Activated CD4-positive, alpha-beta memory T cell treated with anti-CD3 and anti-CD28 coated beads, Interleukin-2, amount 10 ng/mL, durations not matched to agents 7 days and 5 days (primary cell): Measurements from ENCODE around the gene CRYGB. TPM values are rescaled to one million over a fixed set of nuclear protein-coding genes. Genes with fewer than 3 reads are reported as not detected.

Source experiments
- CTCF ChIA-PET: fragments of 350-600 bp; sonication (Branson Sonifier 250); formaldehyde crosslinking; loops from one replicate; lab custom pipeline; 2021; ENCODE audit warnings: antibody characterized with exemption, inconsistent platforms; lab: Charles Lee
- POLR2A ChIA-PET: fragments of 350-600 bp; sonication (Branson Sonifier 250); formaldehyde crosslinking; loops from one replicate; lab custom pipeline; 2021; ENCODE audit warnings: antibody characterized with exemption; lab: Charles Lee
- DNase-seq: peaks from one replicate; pipeline ENCODE4 v3.0.0-alpha.2; 2020
- H3K27ac Mint-ChIP-seq: one replicate; pipeline ENCODE4 v1.8.0; 2021; ENCODE audit warnings: mild to moderate bottlenecking, mixed read lengths
- H3K27me3 Mint-ChIP-seq: one replicate; pipeline ENCODE4 v1.8.0; 2021; ENCODE audit warnings: mixed read lengths
- H3K36me3 Mint-ChIP-seq: one replicate; pipeline ENCODE4 v1.8.0; 2021; ENCODE audit warnings: low read depth, mixed read lengths
- H3K4me1 Mint-ChIP-seq: one replicate; pipeline ENCODE4 v1.8.0; 2021; ENCODE audit warnings: mixed read lengths
- H3K4me3 Mint-ChIP-seq: one replicate; pipeline ENCODE4 v1.8.0; 2021; ENCODE audit warnings: mild to moderate bottlenecking, mixed read lengths
- H3K9me3 Mint-ChIP-seq: one replicate; pipeline ENCODE4 v1.8.0; 2021; ENCODE audit warnings: mixed read lengths
- total RNA-seq, 2 experiments: library from RNA; stranded (reverse); gene quantifications; one replicate each; pipeline ENCODE4 v1.2.3, GENCODE V29; 2021

Gene CRYGB, protein sequence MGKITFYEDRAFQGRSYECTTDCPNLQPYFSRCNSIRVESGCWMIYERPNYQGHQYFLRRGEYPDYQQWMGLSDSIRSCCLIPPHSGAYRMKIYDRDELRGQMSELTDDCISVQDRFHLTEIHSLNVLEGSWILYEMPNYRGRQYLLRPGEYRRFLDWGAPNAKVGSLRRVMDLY
- total RNA-seq = not detected

DNA sequence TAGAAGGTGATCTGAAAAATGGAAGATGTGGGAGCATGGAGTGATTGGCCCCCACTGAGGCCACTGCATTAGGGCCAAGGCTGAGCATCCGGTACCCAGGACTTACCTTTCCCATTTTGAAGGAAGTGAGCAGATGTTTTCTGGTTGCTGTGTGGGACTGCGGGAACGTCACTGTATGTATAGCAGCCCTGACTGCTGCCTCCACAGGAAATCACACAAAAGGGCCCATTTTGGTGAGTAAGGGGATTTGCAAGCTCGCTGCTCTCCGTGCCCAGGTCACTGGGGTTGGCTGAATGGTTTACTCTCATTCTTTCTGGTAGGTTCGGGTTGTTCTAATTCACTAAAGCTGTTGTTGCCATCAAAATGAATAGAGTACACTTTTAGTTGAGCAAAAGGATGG, at the start of gene CRYGB:
Gene CRYGB (minus strand): TSS at position 153 of the 400 bp plus-strand sequence. CDS start 38 bp downstream, at position 115.
- Mint-ChIP-seq H3K4me3 (no peak within 1 kb of the TSS), H3K27ac (no peak within 1 kb of the TSS), H3K9me3 (no peaks in the 10 kb centered on the region), H3K36me3 (no peaks in the 10 kb centered on the region), H3K27me3 (peaks cover 5% of the 10 kb centered on the region), H3K4me1 (no peaks in the 10 kb centered on the region)
- ChIA-PET POLR2A (no interaction called here), CTCF (no interaction called here)
- no peak for DNase-seq

DNA sequence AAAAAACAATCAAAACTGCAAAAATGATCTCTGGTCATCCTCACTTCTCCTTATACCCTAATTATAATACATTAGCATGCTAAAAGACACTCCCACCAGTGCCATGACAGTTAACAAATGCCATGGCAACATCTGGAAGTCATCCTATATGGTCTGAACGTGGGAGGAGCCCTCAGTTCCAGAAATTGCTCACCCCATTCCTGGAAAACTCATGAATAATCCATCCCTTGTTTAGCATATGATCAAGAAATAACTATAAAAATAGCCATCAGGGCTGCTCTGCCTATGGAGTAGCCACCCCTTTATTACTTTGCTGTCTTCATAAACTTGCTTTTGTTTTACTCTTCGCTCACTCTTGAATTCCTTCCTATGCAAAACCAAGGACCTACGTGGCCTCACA, 49.6 kb upstream of the CRYGB start:
- Mint-ChIP-seq H3K27me3 (peaks cover 4% of the 10 kb centered on the region), H3K4me1 (no peaks in the 10 kb centered on the region), H3K36me3 (no peaks in the 10 kb centered on the region), H3K27ac (no peak overlapping the region), H3K4me3 (no peak overlapping the region), H3K9me3 (no peaks in the 10 kb centered on the region)
- ChIA-PET CTCF (no interaction called here), POLR2A (no interaction called here)
- no peak for DNase-seq

DNA sequence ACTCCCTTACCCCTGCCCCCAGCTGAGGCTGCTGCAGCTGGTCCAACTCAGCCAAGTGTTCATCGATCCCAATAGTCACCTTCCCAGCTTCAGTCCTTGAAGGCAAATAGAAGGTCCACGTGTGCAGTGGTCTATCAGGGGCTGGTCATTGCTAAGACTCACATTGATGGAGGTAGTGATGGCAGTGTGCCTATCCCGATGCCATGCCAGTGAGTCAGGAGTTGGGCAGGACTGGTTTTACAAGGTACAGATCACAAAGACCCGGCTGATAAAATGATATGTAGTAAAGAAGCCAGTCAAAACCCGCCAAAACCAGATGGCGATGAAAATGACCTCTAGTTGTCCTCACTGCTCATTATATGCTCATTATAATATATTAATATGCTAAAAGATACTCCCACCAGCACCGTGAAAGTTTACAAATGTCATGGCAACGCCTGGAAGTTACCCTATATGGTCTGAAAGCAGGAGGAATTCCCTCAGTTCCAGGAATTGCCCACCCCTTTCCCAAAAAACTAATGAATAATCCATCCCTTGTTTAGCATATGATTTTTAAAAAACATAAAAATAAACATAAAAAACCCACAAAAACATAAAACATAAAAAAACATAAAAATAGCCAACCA, 46.8 kb upstream of the CRYGB start:
- ChIA-PET POLR2A (no interaction called here), CTCF (interaction anchor here (1.7 kb wide), 1 partner anchor 18 kb away, joined by 3 read pairs; no protein-coding TSS in a partner anchor)
- no peaks in the 10 kb centered on the region for H3K36me3 Mint-ChIP-seq
- no peak overlapping the region for H3K27ac Mint-ChIP-seq
- DNase-seq = no peak
- no peak overlapping the region for H3K4me3 Mint-ChIP-seq
- H3K4me1 Mint-ChIP-seq = no peaks in the 10 kb centered on the region
- peaks cover 2% of the 10 kb centered on the region for H3K27me3 Mint-ChIP-seq
- H3K9me3 Mint-ChIP-seq = no peaks in the 10 kb centered on the region

DNA sequence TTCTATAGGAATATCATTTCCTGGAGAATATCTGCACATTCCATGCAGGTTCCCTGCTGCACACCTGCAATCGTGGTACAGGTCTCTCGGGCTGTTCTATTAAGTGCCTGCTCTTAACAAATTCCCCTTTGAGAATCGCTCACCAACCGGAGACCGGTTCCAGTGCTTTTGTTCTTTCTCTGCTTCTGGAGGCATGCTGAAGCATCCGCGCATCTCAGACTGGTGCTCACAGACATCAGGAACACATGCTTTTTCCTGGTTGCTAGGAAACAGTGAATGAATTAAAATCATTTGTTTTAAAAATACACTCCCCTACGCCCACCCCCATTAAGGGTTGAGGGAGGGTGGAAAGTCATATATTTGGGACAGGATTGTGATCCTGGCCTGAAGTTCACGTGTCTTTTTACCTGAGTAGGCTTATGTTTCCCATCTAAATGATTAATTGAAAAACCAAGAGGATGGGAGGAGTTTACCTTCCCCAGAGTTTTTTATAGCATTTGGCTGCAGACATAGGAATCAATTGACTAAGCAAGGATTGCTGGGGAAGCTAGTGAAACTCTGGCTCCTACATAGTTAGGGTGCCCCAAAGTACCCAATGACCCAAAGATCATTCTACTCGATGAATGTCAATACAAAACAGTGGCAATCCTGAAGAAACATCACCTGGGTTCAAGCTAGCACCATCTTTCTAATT, 44.0 kb upstream of the CRYGB start, which contains the start of gene C2orf80:
Gene C2orf80 (minus strand): TSS at position 221 of the 694 bp plus-strand sequence. CDS start 3,044 bp downstream, outside the sequence.
- ChIA-PET POLR2A (no interaction called here), CTCF (interaction anchor here (0.7 to 0.8 kb wide), 2 partner anchors 9 to 14 kb away, joined by 3 read pairs; no protein-coding TSS in a partner anchor)
- H3K36me3 Mint-ChIP-seq = no peaks in the 10 kb centered on the region
- no peaks in the 10 kb centered on the region for H3K9me3 Mint-ChIP-seq
- H3K4me3 Mint-ChIP-seq = no peak within 1 kb of the TSS
- peaks cover 2% of the 10 kb centered on the region for H3K27me3 Mint-ChIP-seq
- H3K4me1 Mint-ChIP-seq = no peaks in the 10 kb centered on the region
- H3K27ac Mint-ChIP-seq = no peak within 1 kb of the TSS
- no peak for DNase-seq

DNA sequence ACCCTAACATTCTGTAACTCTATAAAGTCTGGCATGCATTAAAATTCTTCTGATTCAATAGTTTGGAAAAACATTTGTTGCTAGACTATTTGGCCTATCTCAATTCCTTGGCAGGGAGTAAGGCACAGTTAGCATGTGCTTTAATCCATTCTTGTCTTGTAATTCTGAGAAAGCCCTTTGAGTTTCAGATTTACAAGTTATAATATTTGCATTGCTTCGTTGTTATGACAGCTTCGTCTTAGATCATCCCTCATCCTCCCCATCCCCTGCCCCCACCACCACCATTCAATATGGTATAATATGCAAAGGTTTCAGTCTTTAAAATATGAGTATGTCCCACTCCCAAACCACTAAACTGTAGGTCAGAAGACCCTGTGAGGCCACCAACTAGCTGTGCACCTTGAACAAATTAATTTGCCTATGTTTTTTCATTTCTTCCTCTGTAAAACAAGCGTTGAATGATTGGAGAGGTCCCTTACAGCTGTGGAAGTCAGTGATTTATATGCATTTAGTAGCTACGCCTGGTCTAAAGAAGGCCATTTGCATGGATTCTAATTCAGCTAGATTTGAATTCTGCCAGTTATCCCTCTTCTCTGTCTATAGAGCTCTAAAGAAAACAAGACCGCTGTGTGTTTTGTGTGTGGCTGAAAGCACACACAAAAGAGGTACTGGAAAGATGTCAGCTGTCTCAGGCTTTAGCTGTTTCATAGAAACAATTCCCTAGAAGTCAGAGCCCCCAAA, 43.3 kb upstream of the CRYGB start:
- no peak overlapping the region for H3K4me3 Mint-ChIP-seq
- DNase-seq = no peak
- ChIA-PET POLR2A (no interaction called here), CTCF (interaction anchor here (0.7 to 1.0 kb wide), 3 partner anchors 9 to 13 kb away, joined by 3 read pairs; no protein-coding TSS in a partner anchor)
- no peaks in the 10 kb centered on the region for H3K9me3 Mint-ChIP-seq
- no peak overlapping the region for H3K27ac Mint-ChIP-seq
- H3K36me3 Mint-ChIP-seq = no peaks in the 10 kb centered on the region
- no peaks in the 10 kb centered on the region for H3K4me1 Mint-ChIP-seq
- H3K27me3 Mint-ChIP-seq = peaks cover 6% of the 10 kb centered on the region

DNA sequence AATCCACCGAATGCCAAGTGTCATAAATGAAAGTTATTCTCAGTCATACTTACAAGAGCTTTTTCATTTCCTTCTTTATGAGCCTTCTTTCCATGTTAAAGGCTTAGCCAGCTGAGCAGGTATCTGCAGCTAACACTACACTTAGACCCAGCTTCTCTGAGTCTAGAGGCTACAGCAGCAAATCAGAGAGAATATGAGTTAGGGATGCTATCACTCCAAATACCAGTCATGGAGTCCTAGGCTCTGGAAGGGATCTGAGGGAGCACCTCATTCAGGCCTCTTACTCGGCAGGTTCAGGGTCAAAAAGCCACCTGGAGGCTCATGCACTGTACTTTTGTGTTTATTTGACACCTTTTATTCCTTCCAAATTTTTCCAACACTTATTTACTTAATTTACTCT, 40.9 kb upstream of the CRYGB start:
- no peak overlapping the region for H3K27ac Mint-ChIP-seq
- POLR2A ChIA-PET = no interaction called here
- CTCF ChIA-PET = interaction anchor here (3.8 kb wide), 1 partner anchor 11 kb away, joined by 15 read pairs; no protein-coding TSS in a partner anchor

DNA sequence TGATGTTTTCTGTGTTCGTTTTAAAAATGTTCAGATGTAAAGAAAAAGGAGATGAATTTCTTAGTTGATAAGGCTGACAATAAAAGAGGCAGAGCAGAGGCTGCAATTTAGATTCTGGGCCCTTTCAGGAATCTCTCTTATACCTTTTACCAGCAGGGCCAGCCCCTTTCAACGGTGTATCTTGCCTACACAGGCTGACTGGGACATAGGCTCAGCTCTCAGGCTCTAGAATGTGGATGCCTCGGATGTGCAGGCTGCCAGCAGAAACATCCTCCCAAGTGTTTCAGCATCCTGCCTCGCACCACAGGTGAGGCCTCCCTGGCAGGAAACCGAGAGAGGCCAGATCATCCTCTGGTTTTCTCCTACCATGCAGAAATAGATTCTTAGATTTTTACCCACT, 40.5 kb upstream of the CRYGB start:
- H3K4me1 Mint-ChIP-seq = no peaks in the 10 kb centered on the region
- POLR2A ChIA-PET = no interaction called here
- DNase-seq = no peak

More for the DNA sequence above, 40.9 kb upstream of the CRYGB start:
- no peak overlapping the region for H3K4me3 Mint-ChIP-seq
- H3K9me3 Mint-ChIP-seq = no peaks in the 10 kb centered on the region
- H3K4me1 Mint-ChIP-seq = no peaks in the 10 kb centered on the region
- no peaks in the 10 kb centered on the region for H3K36me3 Mint-ChIP-seq
- H3K27me3 Mint-ChIP-seq = peaks cover 16% of the 10 kb centered on the region
- DNase-seq = no peak

DNA sequence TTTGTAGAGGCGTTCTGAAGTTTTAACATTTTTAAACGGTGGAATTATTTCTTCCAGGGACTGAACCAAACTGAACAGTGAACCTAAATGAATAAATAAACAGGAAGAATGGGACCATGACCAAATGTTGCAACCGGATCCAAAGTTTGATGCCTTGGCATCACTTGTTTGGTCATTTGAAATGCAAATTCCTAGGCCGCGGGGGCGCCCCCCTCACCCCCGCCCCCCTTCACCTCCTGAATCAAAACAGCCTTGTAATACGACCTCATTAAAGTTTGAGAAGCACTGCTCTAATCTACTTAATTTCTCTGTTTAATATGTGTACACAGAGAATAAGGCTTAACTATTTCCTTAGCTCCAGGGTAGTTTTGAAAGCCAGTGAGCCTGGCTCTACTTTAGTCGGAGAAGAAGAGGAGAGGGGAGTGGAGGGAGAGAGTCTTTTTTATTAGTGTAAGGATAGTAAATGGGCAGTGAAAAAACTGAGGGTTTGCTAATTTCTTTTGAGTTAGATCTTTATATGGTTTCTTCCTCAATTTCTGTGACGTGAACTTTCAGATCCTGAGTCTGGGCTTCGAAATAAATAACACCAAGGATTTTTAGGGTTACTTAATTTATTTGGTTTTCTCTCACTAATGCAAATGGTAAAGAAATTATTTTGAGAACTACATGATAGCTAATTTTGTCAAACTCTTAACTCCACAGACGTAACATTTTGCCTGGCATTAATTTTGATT, 38.2 kb upstream of the CRYGB start:
- Mint-ChIP-seq H3K9me3 (no peaks in the 10 kb centered on the region), H3K27ac (no peak overlapping the region), H3K4me1 (no peaks in the 10 kb centered on the region), H3K27me3 (peaks cover 19% of the 10 kb centered on the region), H3K4me3 (no peak overlapping the region), H3K36me3 (no peaks in the 10 kb centered on the region)
- no peak for DNase-seq
- ChIA-PET POLR2A (no interaction called here), CTCF (interaction anchor here (1.5 to 3.8 kb wide), 2 partner anchors 9 to 11 kb away, joined by 3 to 15 read pairs; no protein-coding TSS in a partner anchor)

More for the DNA sequence above, 40.5 kb upstream of the CRYGB start:
- peaks cover 16% of the 10 kb centered on the region for H3K27me3 Mint-ChIP-seq
- no peaks in the 10 kb centered on the region for H3K9me3 Mint-ChIP-seq
- H3K36me3 Mint-ChIP-seq = no peaks in the 10 kb centered on the region
- no peak overlapping the region for H3K4me3 Mint-ChIP-seq
- CTCF ChIA-PET = interaction anchor here (3.8 kb wide), 1 partner anchor 11 kb away, joined by 15 read pairs; no protein-coding TSS in a partner anchor
- no peak overlapping the region for H3K27ac Mint-ChIP-seq

DNA sequence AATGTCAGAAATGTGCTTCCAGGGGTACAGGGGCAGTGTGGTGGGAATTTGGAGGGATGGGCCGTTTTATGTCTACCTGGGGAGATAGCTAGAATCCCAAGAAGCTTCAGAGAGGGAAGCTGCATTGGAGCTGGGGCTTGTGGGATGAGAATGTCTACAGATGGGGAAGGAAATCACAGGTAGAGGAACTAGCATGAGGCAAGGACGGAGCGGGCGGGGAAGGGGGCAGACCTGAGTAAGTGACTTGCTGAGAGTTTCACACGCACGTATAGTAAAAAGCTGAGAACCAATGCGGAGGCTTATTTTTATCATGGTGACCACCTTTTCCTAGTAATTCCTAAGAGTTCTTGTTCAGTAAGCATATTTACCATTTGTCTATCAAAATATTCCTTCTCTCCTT, 37.6 kb upstream of the CRYGB start:
- no peak for DNase-seq
- ChIA-PET POLR2A (no interaction called here), CTCF (interaction anchor here (1.5 to 3.8 kb wide), 2 partner anchors 8 to 11 kb away, joined by 3 to 15 read pairs; no protein-coding TSS in a partner anchor)
- Mint-ChIP-seq H3K4me1 (no peaks in the 10 kb centered on the region), H3K36me3 (no peaks in the 10 kb centered on the region), H3K27me3 (peaks cover 19% of the 10 kb centered on the region), H3K4me3 (no peak overlapping the region), H3K27ac (no peak overlapping the region), H3K9me3 (no peaks in the 10 kb centered on the region)

DNA sequence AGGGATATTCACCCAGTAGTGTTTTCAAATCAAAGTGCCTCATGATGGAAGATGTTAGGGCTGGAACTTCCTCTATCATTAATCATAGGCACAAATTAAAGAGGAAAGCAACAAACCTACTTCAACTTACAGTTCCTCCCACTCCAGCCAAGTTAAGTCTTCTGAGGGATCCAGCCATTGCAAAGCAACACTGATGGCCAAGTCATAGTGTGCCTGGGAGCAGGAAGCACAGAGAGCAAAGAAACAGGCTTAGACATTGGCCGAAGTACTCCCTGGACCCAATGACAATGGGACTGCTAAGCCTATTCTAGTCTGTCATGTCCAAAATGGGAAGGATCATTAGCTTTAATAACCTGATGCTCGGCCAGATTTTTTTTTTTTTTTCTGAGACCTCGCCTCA, 36.9 kb upstream of the CRYGB start:
- POLR2A ChIA-PET = no interaction called here

DNA sequence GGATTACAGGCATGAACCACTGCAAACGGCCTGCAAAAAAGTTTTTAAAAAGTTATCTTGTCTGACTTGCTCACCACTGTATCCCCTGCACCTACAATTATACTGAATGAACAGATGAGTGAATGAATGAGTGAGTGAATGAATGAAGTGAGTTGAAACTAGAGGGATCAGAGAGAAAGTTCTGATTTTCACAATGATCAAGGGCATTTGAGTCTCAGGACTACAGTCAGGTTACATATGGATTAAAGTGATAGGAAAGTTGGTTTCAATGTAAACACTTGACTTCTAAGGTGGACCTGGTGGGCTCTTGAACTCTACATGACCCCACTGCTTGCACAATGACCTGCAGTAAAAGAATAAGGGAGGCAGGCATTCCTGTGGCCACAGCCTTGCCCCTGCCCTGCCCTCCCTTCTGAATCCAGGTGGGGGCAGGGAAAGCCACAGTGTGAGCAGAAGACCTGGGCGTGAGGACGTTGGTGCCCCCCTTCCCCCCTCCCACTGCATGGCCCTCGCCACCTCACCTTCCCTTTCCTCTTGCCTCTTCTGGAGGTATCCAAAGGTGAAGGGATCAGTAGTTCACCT, 33.2 kb upstream of the CRYGB start:
- ChIA-PET CTCF (no interaction called here), POLR2A (no interaction called here)
- no peak overlapping the region for H3K27ac Mint-ChIP-seq
- no peak overlapping the region for H3K4me3 Mint-ChIP-seq
- DNase-seq = no peak
- no peaks in the 10 kb centered on the region for H3K4me1 Mint-ChIP-seq
- peaks cover 14% of the 10 kb centered on the region for H3K27me3 Mint-ChIP-seq
- no peaks in the 10 kb centered on the region for H3K9me3 Mint-ChIP-seq
- no peaks in the 10 kb centered on the region for H3K36me3 Mint-ChIP-seq

More for the DNA sequence above, 36.9 kb upstream of the CRYGB start:
- H3K4me3 Mint-ChIP-seq = no peak overlapping the region
- no peaks in the 10 kb centered on the region for H3K4me1 Mint-ChIP-seq
- CTCF ChIA-PET = interaction anchor here (1.5 kb wide), 1 partner anchor 10 kb away, joined by 3 read pairs; no protein-coding TSS in a partner anchor
- no peak overlapping the region for H3K27ac Mint-ChIP-seq
- no peaks in the 10 kb centered on the region for H3K36me3 Mint-ChIP-seq
- H3K27me3 Mint-ChIP-seq = peaks cover 19% of the 10 kb centered on the region
- DNase-seq = no peak
- H3K9me3 Mint-ChIP-seq = no peaks in the 10 kb centered on the region

DNA sequence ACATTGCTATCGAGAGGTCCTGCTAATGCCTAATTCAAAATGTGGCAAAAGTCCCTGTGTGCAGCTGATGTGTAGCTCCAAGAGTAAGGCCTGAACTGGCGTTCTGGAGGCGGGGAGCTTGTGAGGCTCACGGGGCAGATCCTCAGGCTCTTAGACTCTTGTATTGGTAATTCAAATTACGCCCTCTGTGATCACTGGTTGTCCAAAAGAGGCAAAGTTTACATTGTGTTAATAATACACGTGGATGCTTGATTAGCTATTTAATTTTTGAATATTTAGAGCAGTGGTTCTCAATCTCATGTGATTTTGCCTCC, 29.8 kb upstream of the CRYGB start:
- CTCF ChIA-PET = interaction anchor here (0.6 to 2.9 kb wide), 19 partner anchors 8 to 460 kb away, joined by 3 to 32 read pairs (median 4); partner anchors contain the start of genes C2orf80, IDH1 and PIKFYVE
- DNase-seq = no peak
- Mint-ChIP-seq H3K4me1 (no peaks in the 10 kb centered on the region), H3K4me3 (no peak overlapping the region), H3K9me3 (no peaks in the 10 kb centered on the region), H3K27me3 (peaks cover 14% of the 10 kb centered on the region), H3K36me3 (no peaks in the 10 kb centered on the region), H3K27ac (no peak overlapping the region)
- POLR2A ChIA-PET = interaction anchor here (0.7 kb wide), 2 partner anchors 77 to 196 kb away, joined by 3 read pairs; no protein-coding TSS in a partner anchor
